ENCODE measurements around the gene MACROH2A1. TPM values are rescaled to one million over a fixed set of nuclear protein-coding genes. Genes with fewer than 3 reads are reported as not detected.

Gene MACROH2A1
- total and polyA plus RNA-seq, 7 experiments from 2014 or later, result 109 to 288 (median 133) TPM

GRCh38 chr5:135353952-135354721 lies 44.9 kb downstream of the MACROH2A1 start:
- H3K36me3 Mint-ChIP-seq, result peaks cover 8 to 43% (median 15%) of the 10 kb centered on the region in 5 donors

GRCh38 chr5:135350536-135350935 lies 48.5 kb downstream of the MACROH2A1 start:
- POLR2A ChIA-PET, result no interaction called here
- intact Hi-C loops (cut with micrococcal nuclease), result no loop called here

More at GRCh38 chr5:135353952-135354721, 44.9 kb downstream of the MACROH2A1 start:
- Mint-ChIP-seq H3K27me3 (no peaks in the 10 kb centered on the region), H3K9me3 (no peaks in the 10 kb centered on the region), H3K4me1 (peaks cover 0 to 17% (median 4%) of the 10 kb centered on the region in 7 donors), H3K4me3 (no peak overlapping the region), H3K27ac (peak overlapping the region in 5 of 9 donors; percentile 29 to 74 (median 50))
- ATAC-seq (no peak), DNase-seq (no peak)
- POLR2A ChIA-PET, result no interaction called here
- Histone ChIP-seq H3K36me3 (ENCODE audit: control insufficient read depth in 2 of 3, insufficient read depth in 3 of 3, low read length in 3 of 3) (peaks cover 0 to 75% (median 0%) of the 10 kb centered on the region in 3 experiments), H3K9me3 (ENCODE audit: control insufficient read depth in 2 of 3, low read length in 3 of 3) (no peaks in the 10 kb centered on the region), H3K4me3 (ENCODE audit: low read length) (no peak overlapping the region), H3K27me3 (ENCODE audit: control insufficient read depth in 2 of 2, insufficient read depth in 2 of 2, low read length in 2 of 2) (no peaks in the 10 kb centered on the region), H3K27ac (ENCODE audit: low read depth, low read length) (no peak overlapping the region), H3K4me1 (ENCODE audit: control insufficient read depth in 2 of 2, insufficient read depth in 2 of 2, low read length in 2 of 2) (no peaks in the 10 kb centered on the region)
- CTCF ChIA-PET, result no interaction called here
- intact Hi-C loops (cut with micrococcal nuclease), result no loop called here

GRCh38 chr5:135349886-135350285 lies 49.1 kb downstream of the MACROH2A1 start:
- no peaks in the 10 kb centered on the region for H3K4me1 ChIP-seq (ENCODE audit: control insufficient read depth in 2 of 2, insufficient read depth in 2 of 2, low read length in 2 of 2)
- no peak for ATAC-seq
- H3K4me3 Mint-ChIP-seq, result no peak overlapping the region
- H3K27ac ChIP-seq (ENCODE audit: low read depth, low read length), result no peak overlapping the region
- peaks cover 0 to 2% (median 0%) of the 10 kb centered on the region in 11 donors for H3K9me3 Mint-ChIP-seq
- intact Hi-C loops (cut with micrococcal nuclease), result no loop called here
- H3K27ac Mint-ChIP-seq, result peak overlapping the region in 2 of 9 donors; percentile 41 to 79
- ChIA-PET CTCF (no interaction called here), POLR2A (no interaction called here)
- no peaks in the 10 kb centered on the region for H3K9me3 ChIP-seq (ENCODE audit: control insufficient read depth in 2 of 3, low read length in 3 of 3)
- no peak for DNase-seq
- peaks cover 6 to 40% (median 16%) of the 10 kb centered on the region in 5 donors for H3K36me3 Mint-ChIP-seq
- H3K4me1 Mint-ChIP-seq, result peaks cover 0 to 8% (median 0%) of the 10 kb centered on the region in 7 donors
- H3K27me3 Mint-ChIP-seq, result no peaks in the 10 kb centered on the region
- H3K27me3 ChIP-seq (ENCODE audit: control insufficient read depth in 2 of 2, insufficient read depth in 2 of 2, low read length in 2 of 2), result no peaks in the 10 kb centered on the region
- H3K4me3 ChIP-seq (ENCODE audit: low read length), result no peak overlapping the region
- H3K36me3 ChIP-seq (ENCODE audit: control insufficient read depth in 2 of 3, insufficient read depth in 3 of 3, low read length in 3 of 3), result peaks cover 6 to 86% (median 12%) of the 10 kb centered on the region in 3 experiments

More at GRCh38 chr5:135350536-135350935, 48.5 kb downstream of the MACROH2A1 start:
- no peak overlapping the region for H3K4me3 ChIP-seq (ENCODE audit: low read length)
- no peaks in the 10 kb centered on the region for H3K27me3 ChIP-seq (ENCODE audit: control insufficient read depth in 2 of 2, insufficient read depth in 2 of 2, low read length in 2 of 2)
- DNase-seq (no peak), ATAC-seq (no peak)
- CTCF ChIA-PET, result no interaction called here
- H3K36me3 Mint-ChIP-seq, result peaks cover 3 to 33% (median 11%) of the 10 kb centered on the region in 5 donors
- H3K4me1 Mint-ChIP-seq, result peaks cover 0 to 15% (median 0%) of the 10 kb centered on the region in 7 donors
- H3K27ac Mint-ChIP-seq, result peak overlapping the region in 1 of 9 donors; percentile 41
- H3K4me1 ChIP-seq (ENCODE audit: control insufficient read depth in 2 of 2, insufficient read depth in 2 of 2, low read length in 2 of 2), result no peaks in the 10 kb centered on the region
- no peak overlapping the region for H3K4me3 Mint-ChIP-seq
- no peaks in the 10 kb centered on the region for H3K9me3 Mint-ChIP-seq
- H3K27me3 Mint-ChIP-seq, result no peaks in the 10 kb centered on the region
- no peak overlapping the region for H3K27ac ChIP-seq (ENCODE audit: low read depth, low read length)
- H3K36me3 ChIP-seq (ENCODE audit: control insufficient read depth in 2 of 3, insufficient read depth in 3 of 3, low read length in 3 of 3), result peaks cover 2 to 85% (median 10%) of the 10 kb centered on the region in 3 experiments
- H3K9me3 ChIP-seq (ENCODE audit: control insufficient read depth in 2 of 3, low read length in 3 of 3), result no peaks in the 10 kb centered on the region

- Mint-ChIP-seq H3K9me3 (peaks cover 0 to 2% (median 0%) of the 10 kb centered on the region in 11 donors), H3K4me1 (peaks cover 0 to 4% (median 0%) of the 10 kb centered on the region in 7 donors), H3K36me3 (peaks cover 7 to 42% (median 12%) of the 10 kb centered on the region in 5 donors), H3K4me3 (no peak overlapping the region), H3K27ac (peak overlapping the region in 2 of 9 donors; percentile 32 to 36), H3K27me3 (no peaks in the 10 kb centered on the region)
- CTCF ChIA-PET, result no interaction called here
- ATAC-seq (no peak), DNase-seq (no peak)
- POLR2A ChIA-PET, result no interaction called here
- intact Hi-C loops (cut with micrococcal nuclease), result no loop called here
- Histone ChIP-seq H3K27ac (ENCODE audit: low read depth, low read length) (no peak overlapping the region), H3K36me3 (ENCODE audit: control insufficient read depth in 2 of 3, insufficient read depth in 3 of 3, low read length in 3 of 3) (peaks cover 6 to 86% (median 12%) of the 10 kb centered on the region in 3 experiments), H3K27me3 (ENCODE audit: control insufficient read depth in 2 of 2, insufficient read depth in 2 of 2, low read length in 2 of 2) (no peaks in the 10 kb centered on the region), H3K4me1 (ENCODE audit: control insufficient read depth in 2 of 2, insufficient read depth in 2 of 2, low read length in 2 of 2) (no peaks in the 10 kb centered on the region), H3K9me3 (ENCODE audit: control insufficient read depth in 2 of 3, low read length in 3 of 3) (no peaks in the 10 kb centered on the region), H3K4me3 (ENCODE audit: low read length) (no peak overlapping the region)
Measured at GRCh38 chr5:135349451-135349850, 49.6 kb downstream of the MACROH2A1 start.

- H3K36me3 ChIP-seq (ENCODE audit: control insufficient read depth in 2 of 3, insufficient read depth in 3 of 3, low read length in 3 of 3), result peaks cover 7 to 86% (median 12%) of the 10 kb centered on the region in 3 experiments
- Mint-ChIP-seq H3K27me3 (no peaks in the 10 kb centered on the region), H3K4me3 (no peak overlapping the region), H3K27ac (peak overlapping the region in 1 of 9 donors; percentile 12), H3K9me3 (peaks cover 0 to 2% (median 0%) of the 10 kb centered on the region in 11 donors), H3K4me1 (peaks cover 0 to 4% (median 0%) of the 10 kb centered on the region in 7 donors), H3K36me3 (peaks cover 7 to 44% (median 11%) of the 10 kb centered on the region in 5 donors)
- no peaks in the 10 kb centered on the region for H3K27me3 ChIP-seq (ENCODE audit: control insufficient read depth in 2 of 2, insufficient read depth in 2 of 2, low read length in 2 of 2)
- no peaks in the 10 kb centered on the region for H3K4me1 ChIP-seq (ENCODE audit: control insufficient read depth in 2 of 2, insufficient read depth in 2 of 2, low read length in 2 of 2)
- POLR2A ChIA-PET, result no interaction called here
- no peak for ATAC-seq
- no peak overlapping the region for H3K4me3 ChIP-seq (ENCODE audit: low read length)
- intact Hi-C loops (cut with micrococcal nuclease), result no loop called here
- H3K27ac ChIP-seq (ENCODE audit: low read depth, low read length), result no peak overlapping the region
- CTCF ChIA-PET, result no interaction called here
- no peak for DNase-seq
- no peaks in the 10 kb centered on the region for H3K9me3 ChIP-seq (ENCODE audit: control insufficient read depth in 2 of 3, low read length in 3 of 3)
Measured at GRCh38 chr5:135348918-135349317, 50.1 kb downstream of the MACROH2A1 start.

GRCh38 chr5:135347392-135347791 lies 51.6 kb downstream of the MACROH2A1 start:
- peaks cover 12 to 86% (median 19%) of the 10 kb centered on the region in 3 experiments for H3K36me3 ChIP-seq (ENCODE audit: control insufficient read depth in 2 of 3, insufficient read depth in 3 of 3, low read length in 3 of 3)
- peaks cover 0 to 2% (median 0%) of the 10 kb centered on the region in 11 donors for H3K9me3 Mint-ChIP-seq
- ATAC-seq (no peak), DNase-seq (no peak)
- POLR2A ChIA-PET, result no interaction called here
- H3K9me3 ChIP-seq (ENCODE audit: control insufficient read depth in 2 of 3, low read length in 3 of 3), result no peaks in the 10 kb centered on the region
- H3K27ac Mint-ChIP-seq, result no peak overlapping the region
- peaks cover 0 to 3% (median 0%) of the 10 kb centered on the region in 7 donors for H3K4me1 Mint-ChIP-seq
- CTCF ChIA-PET, result interaction anchor here (2.0 kb wide), 1 partner anchor 15 kb away, joined by 9 read pairs; no protein-coding TSS in a partner anchor
- no peaks in the 10 kb centered on the region for H3K27me3 Mint-ChIP-seq
- no peaks in the 10 kb centered on the region for H3K4me1 ChIP-seq (ENCODE audit: control insufficient read depth in 2 of 2, insufficient read depth in 2 of 2, low read length in 2 of 2)
- H3K27ac ChIP-seq (ENCODE audit: low read depth, low read length), result no peak overlapping the region
- no peak overlapping the region for H3K4me3 ChIP-seq (ENCODE audit: low read length)
- no peak overlapping the region for H3K4me3 Mint-ChIP-seq
- H3K27me3 ChIP-seq (ENCODE audit: control insufficient read depth in 2 of 2, insufficient read depth in 2 of 2, low read length in 2 of 2), result no peaks in the 10 kb centered on the region
- intact Hi-C loops (cut with micrococcal nuclease), result no loop called here
- H3K36me3 Mint-ChIP-seq, result peaks cover 7 to 54% (median 17%) of the 10 kb centered on the region in 5 donors

Measured in naive thymus-derived CD4-positive, alpha-beta T cell (primary cell).